ENCODE measurements around the gene TSPAN15. TPM values are rescaled to one million over a fixed set of nuclear protein-coding genes. Genes with fewer than 3 reads are reported as not detected.
"Not testable (repeated sequence)": the region's sequence is repeated elsewhere in the genome, so short reads cannot be mapped to it uniquely, and the experiment has no call there.

The TSPAN15 gene
- total RNA-seq, 1 donor from 2014 or later = 63.0 TPM

DNA sequence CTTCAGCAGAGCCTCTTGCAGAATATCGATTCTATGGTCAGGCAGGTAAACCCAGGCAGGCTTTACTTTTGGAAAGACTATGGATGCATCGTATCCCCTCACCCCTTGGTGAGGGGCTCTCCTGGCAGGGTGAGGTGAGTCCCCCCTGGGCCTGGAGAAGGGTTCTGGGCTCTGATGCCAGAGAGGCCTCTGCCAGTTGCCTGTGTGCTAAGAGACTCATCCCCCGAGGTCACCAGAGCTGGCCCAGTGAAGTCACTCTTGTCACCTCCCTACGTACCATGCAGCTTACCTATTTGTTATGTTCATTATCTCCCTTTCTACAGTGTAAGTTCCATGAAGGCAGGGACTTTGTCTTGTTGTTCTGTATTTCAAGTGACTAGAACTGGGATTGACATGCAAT is 51.3 kb downstream of the TSPAN15 start:
- DNase-seq (ENCODE audit: low read depth) = no peak

DNA sequence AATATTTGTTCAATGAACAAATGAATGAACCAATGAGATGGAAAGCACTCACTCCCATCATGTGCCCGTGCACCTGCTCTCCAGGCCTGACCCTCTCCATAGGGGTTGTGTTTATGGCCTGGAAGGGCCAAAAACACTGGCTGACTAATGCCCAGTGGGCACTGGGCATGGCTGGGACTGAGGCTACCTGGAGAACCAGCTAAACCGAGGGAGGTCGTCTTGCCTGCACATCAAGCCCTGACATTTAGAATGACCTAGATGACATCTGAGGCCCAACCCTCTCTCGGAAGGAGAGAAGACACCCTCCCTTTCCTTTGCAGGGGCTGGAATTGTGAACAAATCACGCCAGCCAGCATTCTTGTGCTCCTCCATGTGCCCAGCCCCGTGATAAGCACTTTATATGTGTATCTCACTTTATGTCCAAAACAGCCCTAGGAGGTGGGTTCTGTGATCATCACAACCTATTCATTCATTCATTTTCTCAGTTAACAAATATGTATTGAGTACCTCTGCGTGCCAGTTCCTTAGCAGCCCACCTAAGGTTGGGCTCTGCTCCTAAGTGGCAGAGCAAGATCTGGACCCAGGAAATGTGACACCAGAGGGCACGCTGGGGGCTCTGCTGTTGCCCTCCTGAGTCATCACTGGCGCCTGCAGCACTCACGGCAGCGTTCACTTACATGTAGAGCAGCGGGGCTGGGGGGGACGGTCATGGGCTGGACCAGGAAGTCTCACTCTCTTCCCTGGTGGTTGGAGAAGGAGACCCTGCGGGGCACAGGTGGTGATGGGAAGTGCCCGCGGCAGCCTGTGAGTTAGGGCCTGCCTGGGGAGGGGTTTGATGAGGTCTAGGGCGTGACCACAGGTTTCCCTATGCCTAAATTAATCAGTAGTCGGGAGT is 52.0 kb downstream of the TSPAN15 start:
- DNase-seq (ENCODE audit: low read depth) = no peak

DNA sequence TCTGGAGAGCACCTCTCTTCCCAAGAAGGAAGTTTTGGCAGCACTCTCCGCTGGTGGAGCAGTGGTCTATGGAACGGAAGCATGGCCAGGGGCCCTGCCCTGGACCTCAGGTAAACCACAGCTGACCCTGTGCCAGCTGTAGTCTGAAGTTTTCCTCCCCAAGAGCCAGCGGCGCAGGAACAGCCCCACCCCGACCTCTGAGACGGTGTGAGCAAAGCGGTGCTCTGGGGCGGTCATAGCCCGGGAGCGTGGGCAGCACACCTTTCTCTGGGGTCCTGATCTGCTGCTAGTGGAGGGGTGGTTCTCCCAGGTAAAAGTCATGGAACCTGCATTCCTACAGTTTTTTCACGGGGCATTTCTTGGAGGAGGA is 52.6 kb downstream of the TSPAN15 start:
- no peak for DNase-seq (ENCODE audit: low read depth)

DNA sequence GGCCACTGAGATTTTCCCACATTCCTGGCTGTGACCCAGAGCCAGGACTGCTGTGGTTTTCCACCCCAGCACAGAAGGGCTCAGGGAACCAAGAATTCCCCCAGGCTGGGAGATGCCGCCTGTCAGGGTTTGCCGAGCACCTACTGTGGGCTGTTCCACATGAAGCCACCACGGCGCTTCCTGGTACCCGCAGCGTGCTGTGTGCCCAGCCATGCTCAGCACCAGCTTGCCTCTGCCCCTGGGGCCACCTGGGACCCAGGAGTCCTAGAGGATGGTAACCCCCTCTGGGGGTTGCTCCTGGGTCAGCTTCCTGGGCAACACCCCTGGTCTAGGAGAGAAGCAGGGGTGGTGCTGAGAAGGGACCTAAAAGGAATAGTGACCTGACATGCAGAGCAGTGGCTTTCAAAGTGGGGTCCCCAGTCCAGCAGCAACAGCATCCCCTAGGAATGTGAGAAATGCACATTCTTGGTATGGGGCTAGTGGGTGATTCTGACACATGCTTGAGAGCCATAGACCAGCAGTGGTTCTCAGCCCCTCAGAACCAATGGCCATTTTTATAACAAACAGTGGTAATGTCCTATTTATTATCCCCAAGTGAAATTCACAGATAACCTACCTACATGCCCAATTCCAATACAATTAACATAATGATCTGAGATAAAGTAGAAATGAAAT is 53.4 kb downstream of the TSPAN15 start:
- DNase-seq (ENCODE audit: low read depth) = no peak

DNA sequence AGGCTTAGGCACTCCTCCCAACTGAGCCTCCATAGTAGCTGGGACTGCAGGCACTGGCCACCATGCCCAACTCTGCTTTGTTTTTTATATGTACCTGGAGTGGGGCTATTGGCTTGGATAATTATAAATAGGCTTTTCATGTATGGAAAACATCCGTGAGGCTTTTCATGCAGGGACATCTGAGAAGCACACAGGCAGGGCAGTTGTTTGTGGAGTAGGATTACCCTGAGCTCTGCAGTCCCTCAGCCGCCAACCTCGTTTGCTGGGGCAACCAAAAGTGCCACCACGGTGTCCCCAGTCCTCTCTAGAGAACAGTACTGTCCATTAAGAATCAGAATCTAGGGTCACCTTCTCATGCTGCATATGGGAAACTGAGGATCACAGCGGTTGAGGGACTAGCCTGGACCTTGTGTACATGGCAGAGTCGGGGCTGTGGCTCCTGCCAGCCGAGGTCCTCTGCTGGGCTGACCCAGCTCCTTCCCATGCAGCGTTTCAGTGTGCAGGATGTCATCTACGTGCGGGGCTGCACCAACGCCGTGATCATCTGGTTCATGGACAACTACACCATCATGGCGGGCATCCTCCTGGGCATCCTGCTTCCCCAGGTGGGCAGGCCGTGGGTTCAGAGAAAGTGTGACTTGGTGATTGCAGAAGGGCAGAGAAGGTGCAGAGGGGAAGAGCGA is 54.5 kb downstream of the TSPAN15 start:
- DNase-seq (ENCODE audit: low read depth) = no peak

DNA sequence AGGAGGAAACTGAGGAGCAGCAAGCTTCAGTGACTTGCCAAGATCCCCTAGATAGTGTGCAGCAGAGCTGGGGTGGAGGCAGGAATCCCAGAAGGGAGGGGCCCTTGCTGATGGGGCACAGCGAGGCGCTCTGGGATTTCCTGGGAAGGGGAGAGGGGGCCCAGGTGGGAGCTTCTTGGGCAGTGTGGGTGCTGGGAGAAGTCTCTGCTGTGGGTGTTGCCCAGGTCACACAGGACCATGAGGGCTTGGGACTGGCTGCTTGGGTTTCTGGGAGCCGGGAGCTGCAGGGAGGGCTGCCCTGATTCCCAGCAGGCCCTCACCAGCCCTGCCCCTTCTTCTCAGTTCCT is 55.2 kb downstream of the TSPAN15 start:
- no peak for DNase-seq (ENCODE audit: low read depth)

DNA sequence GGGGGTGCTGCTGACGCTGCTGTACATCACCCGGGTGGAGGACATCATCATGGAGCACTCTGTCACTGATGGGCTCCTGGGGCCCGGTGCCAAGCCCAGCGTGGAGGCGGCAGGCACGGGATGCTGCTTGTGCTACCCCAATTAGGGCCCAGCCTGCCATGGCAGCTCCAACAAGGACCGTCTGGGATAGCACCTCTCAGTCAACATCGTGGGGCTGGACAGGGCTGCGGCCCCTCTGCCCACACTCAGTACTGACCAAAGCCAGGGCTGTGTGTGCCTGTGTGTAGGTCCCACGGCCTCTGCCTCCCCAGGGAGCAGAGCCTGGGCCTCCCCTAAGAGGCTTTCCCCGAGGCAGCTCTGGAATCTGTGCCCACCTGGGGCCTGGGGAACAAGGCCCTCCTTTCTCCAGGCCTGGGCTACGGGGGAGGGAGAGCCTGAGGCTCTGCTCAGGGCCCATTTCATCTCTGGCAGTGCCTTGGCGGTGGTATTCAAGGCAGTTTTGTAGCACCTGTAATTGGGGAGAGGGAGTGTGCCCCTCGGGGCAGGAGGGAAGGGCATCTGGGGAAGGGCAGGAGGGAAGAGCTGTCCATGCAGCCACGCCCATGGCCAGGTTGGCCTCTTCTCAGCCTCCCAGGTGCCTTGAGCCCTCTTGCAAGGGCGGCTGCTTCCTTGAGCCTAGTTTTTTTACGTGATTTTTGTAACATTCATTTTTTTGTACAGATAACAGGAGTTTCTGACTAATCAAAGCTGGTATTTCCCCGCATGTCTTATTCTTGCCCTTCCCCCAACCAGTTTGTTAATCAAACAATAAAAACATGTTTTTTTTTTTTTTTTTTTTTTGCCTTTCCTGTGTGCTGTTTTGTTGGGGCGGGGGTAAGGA is 55.8 kb downstream of the TSPAN15 start:
- DNase-seq (ENCODE audit: low read depth) = no peak

DNA sequence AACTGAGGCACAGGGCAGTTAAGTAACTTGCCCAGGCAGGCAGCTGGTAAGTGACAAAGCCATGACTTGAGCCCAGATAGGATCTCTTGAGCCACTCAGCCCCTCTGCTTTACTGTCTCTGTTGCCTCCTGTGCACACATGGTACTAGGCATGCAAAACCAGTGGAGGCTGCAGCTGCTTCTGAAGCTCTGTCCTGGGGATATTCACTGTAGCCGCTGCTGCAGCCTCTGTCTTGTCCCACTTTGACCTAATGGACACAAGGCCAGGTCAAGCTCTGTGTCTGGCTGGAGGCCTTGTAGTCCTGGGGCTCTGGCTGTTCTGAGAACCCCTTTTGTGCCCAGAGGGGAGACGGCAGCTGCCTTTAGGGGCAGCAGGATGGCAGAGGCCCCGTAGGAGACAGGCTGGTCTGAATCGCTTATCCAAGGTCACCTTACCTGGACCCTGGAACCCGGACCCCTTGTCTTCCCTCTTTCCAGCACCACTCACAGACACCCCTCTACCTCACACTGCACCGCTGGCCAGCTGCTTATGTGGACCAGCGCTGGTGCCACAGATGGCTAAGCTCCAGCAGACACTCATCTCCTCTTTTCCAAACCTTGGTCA is 57.6 kb downstream of the TSPAN15 start:
- DNase-seq (ENCODE audit: low read depth) = no peak

DNA sequence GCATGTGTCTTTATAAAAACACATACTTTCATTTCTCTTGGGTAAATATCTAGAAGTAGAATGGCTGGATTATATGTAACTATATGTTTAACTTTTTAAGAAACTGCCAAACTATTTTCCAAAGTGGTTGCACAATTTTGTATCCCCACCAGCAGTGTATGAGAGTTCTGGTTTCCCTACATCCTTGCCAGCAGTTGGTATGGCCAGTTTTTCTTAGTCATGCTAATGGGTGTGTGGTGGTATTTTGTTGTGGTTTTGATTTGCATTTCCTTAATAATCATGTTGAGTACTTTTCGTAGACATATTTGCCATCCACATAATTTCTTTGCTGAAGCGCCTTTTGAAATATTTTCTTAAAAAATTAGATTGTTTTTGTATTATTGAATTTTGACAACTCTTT is 61.6 kb downstream of the TSPAN15 start:
- DNase-seq (ENCODE audit: low read depth) = no peak

DNA sequence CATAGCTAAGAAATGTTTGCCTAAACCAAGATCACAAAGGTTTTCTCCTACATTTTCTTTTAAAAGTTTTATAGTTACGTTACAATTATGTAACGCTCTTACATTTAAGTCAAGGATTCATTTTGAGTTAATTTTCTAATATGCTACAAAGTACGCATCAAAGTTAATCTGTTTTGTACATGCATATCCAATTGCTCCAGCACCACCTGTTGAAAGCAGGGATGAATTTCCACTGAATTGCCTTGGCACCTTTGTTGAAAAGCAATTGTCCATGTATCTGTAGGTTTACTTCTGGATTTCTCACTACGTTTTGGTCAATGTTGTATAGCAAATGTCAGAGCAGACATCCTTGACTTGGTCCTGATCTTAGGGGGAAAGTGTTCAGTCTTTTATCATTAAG is 62.4 kb downstream of the TSPAN15 start:
- no peak for DNase-seq (ENCODE audit: low read depth)

DNA sequence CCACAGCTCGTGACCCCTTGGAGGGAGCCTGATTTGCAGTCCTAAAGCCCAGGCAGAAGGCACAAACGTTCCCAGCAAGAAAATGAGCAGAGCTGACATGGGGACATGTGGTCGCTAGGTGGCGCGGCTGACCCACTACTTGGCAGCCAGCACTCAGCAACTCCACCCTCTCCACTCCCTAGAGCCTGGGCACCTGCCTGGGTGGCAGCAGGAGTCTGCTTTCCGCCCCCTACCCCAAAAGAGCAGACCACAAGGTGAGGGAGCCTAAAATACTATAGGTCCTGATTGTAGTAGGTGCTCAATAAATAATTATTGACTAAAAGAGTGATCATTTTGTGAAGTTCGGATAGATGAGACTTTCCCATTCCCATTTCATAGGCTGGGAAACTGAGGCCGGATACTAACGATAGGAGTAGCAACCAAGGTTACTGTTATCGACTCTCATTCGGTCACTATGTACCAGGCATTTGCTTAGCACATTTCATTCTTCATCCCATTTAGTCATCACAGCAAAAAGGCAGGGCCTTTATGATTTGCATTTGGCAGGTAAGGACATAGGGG is 64.5 kb downstream of the TSPAN15 start:
- peak; percentile 41 for DNase-seq (ENCODE audit: low read depth)

DNA sequence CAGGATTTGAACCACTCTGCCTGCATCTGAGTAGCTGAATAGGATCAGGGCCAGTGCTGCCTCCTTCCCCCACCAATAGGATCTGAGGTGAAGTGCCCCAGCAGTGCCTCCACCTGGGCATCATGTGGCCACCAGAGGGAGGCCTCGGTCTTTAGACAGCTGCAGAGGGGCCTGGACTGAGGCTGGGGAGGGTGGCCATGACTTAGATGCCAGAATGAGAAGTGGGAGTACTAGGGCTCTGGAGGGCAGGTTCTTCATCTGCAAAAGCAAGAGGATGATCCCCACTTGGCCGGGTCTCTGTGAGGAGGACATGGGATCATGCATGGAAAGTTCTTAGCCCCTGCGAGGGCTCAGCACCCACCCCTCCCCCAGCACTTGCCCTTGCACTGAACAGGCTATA is 65.1 kb downstream of the TSPAN15 start:
- no peak for DNase-seq (ENCODE audit: low read depth)

DNA sequence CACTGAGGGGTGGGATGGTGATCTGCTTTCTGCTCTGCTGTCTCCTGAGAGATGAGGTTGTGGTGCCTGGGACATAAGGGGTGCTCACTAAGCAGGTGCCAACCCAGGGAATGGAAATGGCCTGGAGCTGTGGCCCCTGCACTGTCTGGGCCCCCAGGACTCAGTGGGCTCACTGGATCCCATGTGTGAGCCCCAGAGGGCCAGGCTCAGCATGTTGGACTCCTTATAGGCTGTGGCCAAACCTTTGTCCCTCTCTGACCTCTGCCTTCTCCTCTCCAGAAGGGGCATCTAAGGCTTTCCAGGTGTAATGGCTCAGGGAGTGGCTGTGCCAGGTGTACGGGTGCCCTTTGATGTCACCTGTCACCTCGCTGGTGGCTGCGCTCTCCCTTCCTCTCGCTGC is 65.5 kb downstream of the TSPAN15 start:
- no peak for DNase-seq (ENCODE audit: low read depth)

DNA sequence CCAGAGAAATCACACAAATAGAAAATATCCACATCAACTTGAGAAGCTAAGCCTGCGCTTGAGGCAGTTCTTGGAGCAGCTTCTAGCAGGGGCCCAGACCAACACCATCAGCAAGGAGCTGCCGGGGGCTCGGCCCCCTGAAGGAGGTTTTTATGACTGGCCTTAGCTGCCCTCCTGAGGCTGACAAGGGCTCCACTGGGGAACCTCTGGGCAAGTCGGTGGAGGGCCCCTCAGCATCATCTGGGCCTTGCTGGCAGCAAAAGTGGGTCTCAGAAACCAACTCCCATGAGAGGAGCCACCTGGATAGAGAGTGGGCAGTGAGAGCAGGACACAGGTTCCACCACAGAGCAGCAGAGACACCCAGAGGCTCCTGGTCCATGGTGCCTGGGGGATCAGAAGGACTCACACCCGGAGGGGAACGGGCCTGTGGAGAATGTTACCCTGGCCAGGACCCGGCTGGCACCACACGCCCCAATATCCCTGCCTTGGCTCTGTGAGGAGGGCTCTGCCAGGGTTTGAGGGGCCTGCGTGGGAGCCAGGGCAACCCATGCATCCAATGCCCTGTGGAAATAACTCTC is 66.1 kb downstream of the TSPAN15 start:
- no peak for DNase-seq (ENCODE audit: low read depth)

DNA sequence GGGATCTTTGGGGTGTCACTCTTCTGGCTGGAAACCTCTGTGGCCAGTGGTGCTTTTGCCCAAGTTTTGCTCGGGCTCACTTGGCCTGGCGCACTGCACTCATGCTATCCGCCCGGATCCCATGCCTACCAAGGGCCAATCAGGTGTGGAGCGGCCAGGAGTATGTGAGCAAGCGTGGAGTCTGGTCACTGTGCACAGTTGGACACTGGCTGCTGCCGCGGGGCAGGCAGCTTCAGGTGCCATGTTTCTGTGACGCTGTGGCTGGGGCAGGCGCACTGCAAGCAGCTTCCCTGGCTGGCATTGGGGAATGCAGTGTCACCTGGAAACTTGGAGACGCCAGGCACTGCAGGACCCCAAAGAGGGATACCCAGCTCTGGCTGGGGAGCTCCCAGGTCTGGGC is 76.7 kb downstream of the TSPAN15 start:
- DNase-seq (ENCODE audit: low read depth) = no peak

DNA sequence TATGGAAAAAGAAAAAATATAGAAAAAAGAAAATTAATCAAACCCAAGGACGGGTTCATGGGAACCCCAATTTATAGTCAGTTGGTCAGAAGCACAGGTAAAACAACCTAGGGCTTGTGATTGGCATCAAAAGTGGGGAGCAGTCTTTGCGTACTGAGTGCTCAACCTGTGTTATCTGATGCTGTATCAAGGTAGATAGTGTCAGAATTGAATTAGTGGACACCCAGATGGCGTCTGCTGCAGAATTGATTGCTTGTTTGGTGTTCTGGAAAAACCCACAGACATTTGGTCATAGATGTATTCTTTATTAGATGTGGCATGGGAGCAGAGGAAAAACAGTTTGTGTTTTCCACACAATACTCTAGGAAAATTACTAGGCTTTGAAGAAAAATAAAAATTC is 82.4 kb downstream of the TSPAN15 start:
- DNase-seq (ENCODE audit: low read depth) = no peak

DNA sequence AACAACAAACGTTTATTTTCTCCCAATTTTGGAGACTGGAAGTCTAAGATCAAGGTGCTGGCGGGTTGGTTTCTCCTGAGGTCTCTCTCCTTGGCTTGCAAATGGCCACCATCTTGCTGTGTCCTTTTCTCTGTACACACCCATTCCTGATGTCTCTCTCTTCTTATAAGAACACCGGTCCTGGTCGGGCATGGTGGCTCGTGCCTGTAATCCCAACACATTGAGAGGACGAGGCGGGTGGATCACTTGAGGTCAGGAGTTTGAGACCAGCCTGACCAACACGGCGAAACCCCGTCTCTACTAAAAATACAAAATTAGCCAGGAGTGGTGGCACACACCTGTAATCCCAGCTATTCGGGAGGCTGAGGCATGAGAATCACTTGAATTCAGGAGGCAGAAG is 85.3 kb downstream of the TSPAN15 start:
- DNase-seq (ENCODE audit: low read depth) = not testable (repeated sequence)

DNA sequence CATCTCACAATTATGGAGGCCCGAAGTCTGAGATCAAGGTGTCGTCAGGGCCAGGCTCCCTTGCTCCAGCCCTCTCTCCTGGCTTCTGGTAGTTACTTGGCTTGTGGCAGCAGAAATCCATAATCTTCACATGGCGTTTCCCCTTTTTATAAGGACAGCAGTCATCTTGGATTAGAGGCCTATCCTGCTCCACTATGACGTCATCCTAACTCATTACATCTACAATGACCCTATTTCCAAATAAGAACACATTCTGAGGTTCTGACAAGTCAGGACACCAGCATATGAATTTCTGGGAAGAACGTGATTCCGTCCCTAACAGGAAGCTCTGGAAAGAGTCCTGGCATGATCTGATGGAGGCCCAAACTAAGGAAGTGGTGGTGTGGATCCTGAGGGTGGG is 86.2 kb downstream of the TSPAN15 start:
- DNase-seq (ENCODE audit: low read depth) = no peak

DNA sequence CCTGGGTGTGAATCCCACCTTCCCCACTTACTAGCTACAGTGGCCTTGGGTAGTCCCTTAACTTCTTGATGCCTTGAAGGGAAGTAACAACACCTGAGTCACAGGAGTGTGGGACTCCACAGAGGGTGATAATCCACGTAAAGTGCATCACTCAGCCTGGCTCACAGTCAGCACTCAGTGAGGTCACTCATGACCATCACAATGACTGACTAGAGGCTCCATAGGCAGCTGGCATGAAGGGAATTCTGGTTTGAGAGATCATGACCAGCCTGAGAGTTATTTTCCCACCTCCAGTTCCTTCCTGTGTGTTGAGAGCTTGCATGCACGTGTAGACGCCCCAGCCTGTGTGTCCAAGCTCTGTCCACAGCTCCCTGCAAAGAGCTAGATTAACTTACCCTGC is 87.2 kb downstream of the TSPAN15 start:
- peak; percentile 18 for DNase-seq (ENCODE audit: low read depth)

DNA sequence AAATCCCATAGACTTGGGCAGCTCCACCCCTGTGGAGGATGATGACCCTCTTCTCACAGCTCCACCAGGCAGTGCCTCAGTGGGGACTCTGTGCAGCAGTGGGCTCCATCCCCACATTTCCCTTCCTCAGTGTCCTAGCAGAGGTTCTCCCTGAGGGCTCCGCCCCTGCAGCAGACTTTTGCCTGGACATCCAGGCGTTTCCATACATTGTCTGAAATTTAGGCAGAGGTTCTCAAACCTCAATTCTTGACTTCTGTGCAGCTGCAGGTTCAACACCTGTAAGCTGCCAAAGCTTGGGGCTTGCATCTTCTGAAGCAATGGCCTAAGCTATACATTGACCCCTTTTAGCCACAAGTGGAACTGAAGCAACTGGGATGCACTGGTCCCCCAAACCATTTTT is 90.2 kb downstream of the TSPAN15 start:
- DNase-seq (ENCODE audit: low read depth) = no peak

DNA sequence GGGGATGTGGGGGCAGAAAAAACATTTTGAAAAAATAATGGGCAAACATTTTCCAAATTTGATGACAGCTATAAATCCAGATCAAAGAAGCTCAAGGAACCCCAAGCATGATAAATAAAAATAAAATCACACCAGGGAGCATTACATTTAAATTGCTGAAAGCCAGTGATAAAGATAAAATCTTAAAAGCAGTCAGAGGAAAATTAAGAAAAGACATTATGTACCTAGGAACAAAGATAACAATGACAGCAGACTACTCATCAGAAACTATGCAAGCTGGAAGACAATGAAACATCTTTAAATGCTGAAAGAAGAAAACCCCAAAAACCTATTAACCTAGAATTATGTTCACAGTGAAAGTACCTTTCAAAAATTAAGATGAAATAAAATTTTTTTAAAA is 98.7 kb downstream of the TSPAN15 start:
- DNase-seq (ENCODE audit: low read depth) = peak; percentile 3

Measured in renal cortical epithelial cell (primary cell).